Stimulated activated CD8-positive, alpha-beta memory T cell treated with anti-CD3 and anti-CD28 coated beads, Interleukin-12 subunit alpha, Interleukin-12 subunit beta, amount 100 ng/mL, for 1 hour (primary cell): ENCODE data around the gene TNS3.

Experiments
- DNase-seq: peaks from one replicate; pipeline ENCODE4 v3.0.0-alpha.2; 2020; ENCODE audit warnings: low read depth

TNS3 gene

DNA sequence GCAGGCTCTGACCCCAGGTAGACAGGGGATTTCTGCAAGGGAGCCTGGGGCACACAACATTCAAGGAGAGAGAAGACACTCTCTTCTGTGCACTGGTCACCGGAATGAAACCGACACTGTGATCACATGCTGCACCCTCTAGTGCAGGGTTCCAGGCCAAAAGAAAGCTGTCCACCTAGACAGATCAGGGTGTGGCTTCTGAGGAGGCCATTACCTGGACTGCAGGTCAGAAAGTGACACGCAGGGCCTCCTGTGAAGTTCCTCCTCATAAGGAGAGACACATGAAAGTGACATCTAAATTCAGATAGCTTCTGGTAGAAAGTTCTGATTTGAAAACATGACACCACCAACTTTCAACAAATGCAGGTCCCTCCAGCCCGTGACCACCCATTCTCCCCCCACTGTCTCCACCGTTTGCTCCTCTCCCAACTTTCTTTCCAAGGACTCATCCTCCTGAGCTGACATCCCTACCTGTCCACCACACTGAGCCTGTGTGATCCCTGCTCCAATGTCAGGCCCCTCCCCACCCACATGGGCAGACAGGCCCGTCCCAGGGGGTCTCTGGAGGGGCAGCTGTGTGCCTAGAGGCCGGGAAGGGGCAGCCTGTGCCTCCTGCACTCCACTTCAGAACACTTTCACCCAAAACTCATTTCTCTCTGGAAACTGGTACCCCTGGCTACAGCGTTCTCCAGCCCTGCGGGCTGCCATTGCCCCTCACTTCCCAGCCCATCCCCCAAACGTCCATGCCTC is 198.0 kb downstream of the TNS3 start:
- DNase-seq, result no peak

DNA sequence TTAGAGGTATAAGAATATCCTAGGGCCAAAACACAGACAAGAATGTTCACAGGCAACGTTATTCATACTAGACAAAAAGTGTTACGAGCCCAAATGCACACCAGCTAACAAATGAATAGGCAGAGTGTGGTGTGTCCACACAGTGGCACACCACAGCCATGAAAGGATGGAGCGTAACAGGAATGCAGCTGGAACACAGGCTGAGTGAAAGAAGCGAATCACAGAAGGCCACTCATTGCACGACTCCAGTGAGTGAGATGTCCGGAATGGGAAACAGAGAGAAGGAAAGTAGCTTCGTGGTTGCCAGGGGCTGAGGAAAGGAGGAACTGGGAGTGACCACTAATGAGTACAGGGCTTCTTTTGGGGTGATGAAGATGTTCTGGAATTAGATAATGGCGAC is 198.8 kb downstream of the TNS3 start:
- no peak for DNase-seq

- DNase-seq, result no peak
Observed at GRCh38 chr7:47382200-47382599, 199.7 kb downstream of the TNS3 start.

- DNase-seq, result no peak
Observed at GRCh38 chr7:47381134-47381495, 200.8 kb downstream of the TNS3 start.

- DNase-seq, result no peak
Observed at GRCh38 chr7:47380325-47381133, 201.4 kb downstream of the TNS3 start.

DNA sequence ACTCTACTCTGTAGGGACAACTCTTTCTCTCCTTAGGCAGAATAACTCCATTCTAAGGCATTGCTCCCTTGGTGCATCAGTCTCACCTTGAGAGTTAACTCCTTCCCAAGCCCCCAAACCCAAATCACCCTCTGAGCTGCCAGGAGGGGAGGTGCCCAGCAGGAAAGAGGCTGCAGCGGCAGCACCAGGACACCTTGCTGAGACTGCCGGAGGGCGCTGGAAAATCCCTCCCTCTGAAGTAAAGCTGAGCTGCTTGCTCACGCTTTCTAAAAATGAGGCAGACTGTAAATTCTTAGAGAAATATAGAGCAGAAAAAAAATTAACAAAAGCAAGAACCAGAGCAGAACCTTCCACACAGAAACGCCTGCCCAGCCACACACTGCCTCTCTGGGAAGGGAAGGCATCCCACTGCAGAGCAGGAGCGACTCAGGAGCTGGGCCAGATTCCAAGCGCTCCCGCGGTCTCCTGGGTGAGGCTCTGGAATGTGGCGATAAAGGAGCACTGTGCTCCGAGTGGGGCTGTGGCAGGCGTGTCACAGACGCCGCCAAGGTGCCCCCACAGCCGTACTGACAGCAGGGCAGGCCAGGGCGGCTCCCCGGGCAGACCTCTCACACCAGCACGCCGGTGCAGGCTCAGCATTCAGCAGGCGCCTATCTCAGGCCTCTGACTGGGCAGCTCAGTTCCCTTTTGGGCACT is 202.1 kb downstream of the TNS3 start:
- no peak for DNase-seq

GRCh38 chr7:47378728-47379395 is 203.0 kb downstream of the TNS3 start:
- no peak for DNase-seq

GRCh38 chr7:47377741-47378140 is 204.2 kb downstream of the TNS3 start:
- no peak for DNase-seq

- DNase-seq, result no peak
Observed at GRCh38 chr7:47376991-47377616, 204.8 kb downstream of the TNS3 start.

- DNase-seq, result no peak
Observed at GRCh38 chr7:47375121-47375938, 206.6 kb downstream of the TNS3 start.

DNA sequence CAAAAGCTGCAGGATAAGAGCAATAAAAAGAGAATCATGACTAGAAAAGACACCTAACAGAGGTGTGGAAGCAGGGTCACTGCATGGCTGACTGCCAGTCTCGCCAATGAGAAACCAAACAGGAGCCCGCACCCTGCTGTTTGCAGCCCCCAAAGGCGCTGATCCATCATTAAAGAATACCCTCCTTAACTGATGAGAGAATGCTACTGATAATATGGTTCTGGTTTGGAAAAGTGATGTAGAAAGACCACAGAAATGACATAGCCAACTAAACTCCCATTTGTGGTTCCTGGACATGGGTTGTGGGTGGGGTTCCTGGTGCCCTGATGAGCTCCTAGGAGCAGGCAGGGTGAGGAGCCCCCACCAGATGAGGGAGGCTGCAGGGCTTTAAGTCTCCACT is 207.4 kb downstream of the TNS3 start:
- DNase-seq, result no peak

DNA sequence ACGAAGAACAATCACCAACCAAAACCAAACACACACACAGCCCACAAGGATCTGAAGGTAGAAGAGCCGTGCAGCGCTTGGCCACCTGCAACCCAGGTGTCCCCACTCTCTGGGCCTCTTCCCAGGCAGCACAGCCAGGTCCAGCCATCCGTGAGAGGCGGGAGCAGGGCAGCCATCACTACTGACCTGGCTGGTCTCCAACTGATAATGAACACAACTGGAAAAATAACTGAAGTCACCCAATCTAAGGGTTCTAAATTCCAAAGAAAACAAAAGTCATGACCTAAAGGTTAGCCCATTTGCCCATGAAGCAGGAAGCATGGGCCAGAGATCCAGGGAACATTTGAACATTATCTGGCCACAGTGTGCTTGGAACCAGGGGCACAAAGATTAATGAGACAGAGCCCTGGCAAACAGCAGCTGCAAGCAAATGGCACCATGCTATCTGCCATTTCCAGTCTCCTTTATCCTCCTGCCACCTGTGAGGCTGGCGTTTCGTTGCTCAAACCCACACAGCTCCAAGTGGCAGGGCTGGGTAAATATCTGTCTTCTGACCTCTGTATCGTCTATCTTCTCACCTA is 207.9 kb downstream of the TNS3 start:
- no peak for DNase-seq

GRCh38 chr7:47371733-47372368 is 210.1 kb downstream of the TNS3 start:
- DNase-seq, result no peak

- no peak for DNase-seq
Observed at GRCh38 chr7:47371317-47371716, 210.6 kb downstream of the TNS3 start.

DNA sequence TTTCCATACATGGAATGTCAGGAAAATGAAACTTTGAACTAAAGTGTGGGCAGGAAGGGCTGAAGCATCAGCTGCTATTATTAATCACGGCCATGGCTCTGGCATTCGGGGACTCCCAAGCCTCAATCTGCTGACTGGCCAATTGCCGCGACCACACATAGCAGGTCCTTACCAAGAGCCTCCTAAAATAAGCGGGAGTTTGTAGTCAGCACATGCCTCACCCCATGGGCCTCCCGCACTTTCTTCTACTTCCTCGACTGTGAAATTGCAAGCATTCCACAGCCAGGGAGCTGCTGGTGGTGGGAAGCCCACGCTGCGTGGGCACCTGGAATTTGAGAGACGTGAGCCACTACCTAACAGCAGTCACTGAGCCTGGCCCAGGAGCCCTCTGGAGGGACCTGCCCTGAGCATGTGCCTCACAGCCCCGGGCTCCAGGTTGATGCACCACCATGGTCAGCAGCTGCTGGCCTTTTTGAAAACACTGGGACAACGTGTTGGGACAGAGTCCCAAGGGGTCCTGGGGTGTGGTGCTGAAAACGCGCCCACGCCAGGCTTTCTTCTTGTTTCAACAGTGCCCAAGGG is 211.4 kb downstream of the TNS3 start:
- no peak for DNase-seq

DNA sequence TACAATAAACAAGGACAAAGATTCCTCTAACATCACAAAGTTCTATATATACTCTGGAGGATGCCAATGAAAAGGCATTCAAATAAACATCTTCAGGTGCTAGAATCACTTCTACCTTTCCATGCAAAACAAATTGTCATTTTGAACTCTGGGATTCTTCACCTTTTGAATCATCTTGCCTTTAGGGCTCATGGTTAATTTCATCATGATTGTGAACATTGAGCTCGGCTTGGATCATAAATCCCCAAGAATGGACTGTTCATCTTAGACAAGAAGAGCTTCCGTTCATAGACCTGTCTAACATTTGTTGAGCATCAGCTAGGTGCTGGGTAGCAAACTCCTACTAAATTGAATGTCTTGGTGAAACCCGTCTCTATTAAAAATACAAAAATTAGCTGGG is 212.2 kb downstream of the TNS3 start:
- no peak for DNase-seq

- no peak for DNase-seq
Observed at GRCh38 chr7:47368190-47368812, 213.6 kb downstream of the TNS3 start.

DNA sequence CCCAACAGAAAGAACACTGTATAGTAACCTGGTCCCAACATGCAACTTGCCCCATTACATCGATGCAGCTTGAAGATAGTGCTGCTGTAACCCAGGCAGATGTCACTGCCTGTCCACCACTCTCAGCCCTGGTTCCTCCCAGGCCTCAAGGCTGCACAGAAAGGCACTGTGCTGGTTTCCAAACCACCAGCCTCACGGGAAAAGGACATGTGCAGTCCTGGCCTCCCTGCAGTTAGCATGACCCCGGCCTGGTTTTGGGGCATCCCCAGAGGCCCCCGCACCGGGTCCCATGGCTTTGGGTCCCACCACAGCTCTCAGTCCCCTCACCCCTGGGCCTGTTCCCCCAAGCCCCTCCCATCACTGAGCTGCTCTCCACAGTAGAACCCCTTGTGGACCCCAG is 214.5 kb downstream of the TNS3 start:
- DNase-seq, result no peak

GRCh38 chr7:47366960-47367359 is 215.0 kb downstream of the TNS3 start:
- DNase-seq, result no peak
